ENCODE results near the gene ITPRIP.

DNA sequence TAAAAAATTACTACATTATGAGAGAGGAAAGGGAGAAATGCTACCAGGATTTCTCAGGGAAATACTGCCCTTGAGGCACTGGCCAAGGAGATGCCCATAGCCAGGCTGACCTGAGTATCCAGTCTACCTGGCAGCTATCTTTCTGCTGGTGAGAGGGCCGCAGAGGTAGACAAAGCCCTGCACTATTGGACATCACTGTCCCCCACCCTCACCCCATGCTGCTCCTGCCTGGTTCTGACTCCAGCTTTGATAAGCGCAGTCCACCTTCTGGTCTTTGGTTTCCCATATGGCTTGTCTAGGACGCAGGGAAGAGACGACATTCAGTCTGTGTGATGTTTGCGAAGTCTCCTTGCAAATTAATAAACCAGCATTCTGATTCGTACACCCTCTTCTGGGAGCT, 3.7 kb downstream of the ITPRIP start:
- TF ChIP-seq POLR2AphosphoS5 (IDR thresholded peaks at IDR 0.05; ENCODE audit: low read depth, low read length) (no peak), CTCF (IDR thresholded peaks at IDR 0.05 in 2 of 3, conservative IDR thresholded peaks at IDR 0.05 in 1 of 3; ENCODE audit: borderline replicate concordance in 1 of 3, insufficient read depth in 1 of 3, low read depth in 2 of 3, low read length in 2 of 3) (no peak), RAD21 (IDR thresholded peaks at IDR 0.05; ENCODE audit: low read depth) (no peak), SRF (IDR thresholded peaks at IDR 0.05; ENCODE audit: low read depth) (no peak), SIN3A (IDR thresholded peaks at IDR 0.05; ENCODE audit: low read depth) (no peak), EZH2 (IDR thresholded peaks at IDR 0.05) (no peak), CEBPB (IDR thresholded peaks at IDR 0.05; ENCODE audit: low read depth) (no peak)
- TF ChIP-seq, protein P1, sequence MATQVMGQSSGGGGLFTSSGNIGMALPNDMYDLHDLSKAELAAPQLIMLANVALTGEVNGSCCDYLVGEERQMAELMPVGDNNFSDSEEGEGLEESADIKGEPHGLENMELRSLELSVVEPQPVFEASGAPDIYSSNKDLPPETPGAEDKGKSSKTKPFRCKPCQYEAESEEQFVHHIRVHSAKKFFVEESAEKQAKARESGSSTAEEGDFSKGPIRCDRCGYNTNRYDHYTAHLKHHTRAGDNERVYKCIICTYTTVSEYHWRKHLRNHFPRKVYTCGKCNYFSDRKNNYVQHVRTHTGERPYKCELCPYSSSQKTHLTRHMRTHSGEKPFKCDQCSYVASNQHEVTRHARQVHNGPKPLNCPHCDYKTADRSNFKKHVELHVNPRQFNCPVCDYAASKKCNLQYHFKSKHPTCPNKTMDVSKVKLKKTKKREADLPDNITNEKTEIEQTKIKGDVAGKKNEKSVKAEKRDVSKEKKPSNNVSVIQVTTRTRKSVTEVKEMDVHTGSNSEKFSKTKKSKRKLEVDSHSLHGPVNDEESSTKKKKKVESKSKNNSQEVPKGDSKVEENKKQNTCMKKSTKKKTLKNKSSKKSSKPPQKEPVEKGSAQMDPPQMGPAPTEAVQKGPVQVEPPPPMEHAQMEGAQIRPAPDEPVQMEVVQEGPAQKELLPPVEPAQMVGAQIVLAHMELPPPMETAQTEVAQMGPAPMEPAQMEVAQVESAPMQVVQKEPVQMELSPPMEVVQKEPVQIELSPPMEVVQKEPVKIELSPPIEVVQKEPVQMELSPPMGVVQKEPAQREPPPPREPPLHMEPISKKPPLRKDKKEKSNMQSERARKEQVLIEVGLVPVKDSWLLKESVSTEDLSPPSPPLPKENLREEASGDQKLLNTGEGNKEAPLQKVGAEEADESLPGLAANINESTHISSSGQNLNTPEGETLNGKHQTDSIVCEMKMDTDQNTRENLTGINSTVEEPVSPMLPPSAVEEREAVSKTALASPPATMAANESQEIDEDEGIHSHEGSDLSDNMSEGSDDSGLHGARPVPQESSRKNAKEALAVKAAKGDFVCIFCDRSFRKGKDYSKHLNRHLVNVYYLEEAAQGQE (IDR thresholded peaks at IDR 0.05; ENCODE audit: low read depth): no peak

Measured in HCT116 (cell line).